Ascending aorta (tissue), 2 donors: ENCODE measurements around the gene XRCC6. TPM values are rescaled to one million over a fixed set of nuclear protein-coding genes. Genes with fewer than 3 reads are reported as not detected.

Experiments
- DNase-seq, 2 donors: peaks; one replicate each; pipeline ENCODE4 v3.0.0-alpha.2; 2019; ENCODE audit warnings: low spot score in 2 of 2
- H3K27ac ChIP-seq, 2 donors: fragments of 200-600 bp; sonication (generic); one replicate each; pipeline ENCODE4 v1.5.1; 2016 to 2017; ENCODE audit warnings: mild to moderate bottlenecking in 1 of 2
- H3K27me3 ChIP-seq: fragments of 200-600 bp; sonication (generic); one replicate; pipeline ENCODE4 v1.5.1; 2017
- H3K36me3 ChIP-seq, 2 donors: fragments of 200-600 bp; sonication (generic); one replicate each; pipeline ENCODE4 v1.5.1; 2016
- H3K4me1 ChIP-seq, 2 donors: fragments of 200-600 bp; sonication (generic); one replicate each; pipeline ENCODE4 v1.5.1; 2016 to 2017; ENCODE audit warnings: mild to moderate bottlenecking in 1 of 2
- H3K4me3 ChIP-seq, 2 donors: fragments of 200-600 bp; sonication (generic); one replicate each; pipeline ENCODE4 v1.5.1; 2016 to 2017; ENCODE audit warnings: mild to moderate bottlenecking in 1 of 2
- H3K9me3 ChIP-seq, 2 donors: fragments of 200-600 bp; sonication (generic); one replicate each; pipeline ENCODE4 v1.5.1; 2016
- intact Hi-C: fragments of 100-400 bp; cut with DNase I; formaldehyde crosslinking; loops from one replicate; pipeline ENCODE4 v1.15.1; 2023
- total RNA-seq: library from RNA; depleted of rRNA; stranded (reverse); fragments of >200 nt; gene quantifications from one replicate; pipeline ENCODE4 v1.1.0, GENCODE V29; 2016
- TF ChIP-seq, protein P1 (sequence below), 3 experiments: fragments of 200-600 bp in 2 of 3; fragments of 450-650 bp in 1 of 3; sonication (generic) in 2 of 3; IDR thresholded peaks; one replicate each; pipeline ENCODE4 v1.5.1; 2016 to 2019; ENCODE audit warnings: antibody characterized with exemption in 3 of 3, mild to moderate bottlenecking in 1 of 3, moderate library complexity in 1 of 3

The XRCC6 gene
- total RNA-seq, 1 donor from 2014 or later: 89.7 TPM

DNA sequence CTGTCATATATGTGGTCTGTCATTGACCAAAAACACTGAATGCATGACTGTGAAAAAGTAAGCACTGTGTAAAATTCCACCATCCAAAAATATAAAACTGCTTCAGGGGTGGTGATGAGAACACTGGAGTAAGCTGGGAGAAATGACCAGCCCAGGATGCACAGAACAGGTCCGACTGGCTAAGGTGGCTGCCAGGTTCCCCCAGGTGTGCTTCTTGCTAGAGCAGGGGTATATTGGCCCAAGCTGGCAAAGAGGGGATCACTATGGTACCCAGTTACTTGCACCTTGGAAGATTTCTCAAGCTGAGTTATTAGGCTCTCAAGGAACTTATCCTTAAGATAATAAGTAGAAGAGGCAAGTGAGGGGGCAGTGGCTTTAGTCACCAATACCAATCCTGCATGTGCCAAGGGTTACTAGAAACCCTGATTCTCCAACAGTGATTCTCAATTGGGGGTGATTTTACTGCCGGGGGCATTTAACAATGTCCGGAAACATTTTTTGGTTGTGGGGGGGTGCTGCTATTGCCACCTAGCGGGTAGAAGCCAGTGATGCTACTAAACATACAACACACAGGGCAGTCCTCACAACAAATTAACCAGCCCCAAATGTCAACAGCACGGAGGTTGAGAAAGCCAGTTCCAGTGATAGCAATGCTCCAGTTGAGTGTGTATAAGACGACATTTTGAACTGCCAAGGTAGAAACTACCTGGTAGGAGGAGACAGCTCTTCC, 51.9 kb downstream of the XRCC6 start:
- peaks cover 21 to 28% of the 10 kb centered on the region in 2 donors for H3K36me3 ChIP-seq
- DNase-seq: no peak

DNA sequence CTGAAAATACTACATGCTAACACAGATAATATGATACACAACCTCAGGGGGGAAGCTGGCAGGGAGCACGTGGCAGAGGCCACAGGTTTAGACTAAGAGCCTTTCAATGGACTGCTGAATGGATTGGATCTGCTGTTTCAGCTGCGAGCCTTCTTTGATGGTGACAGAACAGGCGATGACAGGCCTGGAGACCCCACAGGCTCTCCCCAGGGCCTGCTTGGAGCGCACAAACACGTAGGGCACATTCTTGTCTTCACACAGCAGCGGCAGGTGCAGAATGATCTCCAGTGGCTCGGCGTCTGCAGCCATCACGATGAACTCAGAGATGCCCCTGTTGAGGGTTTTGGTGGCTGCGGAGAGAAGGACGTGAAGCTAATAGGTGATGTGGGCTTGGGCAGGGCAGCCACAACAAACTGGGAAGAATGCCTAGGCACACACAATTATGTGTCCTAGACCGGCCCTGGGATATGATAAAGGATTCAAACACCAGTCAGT, 53.8 kb downstream of the XRCC6 start:
- H3K27me3 ChIP-seq: no peaks in the 10 kb centered on the region
- no peaks in the 10 kb centered on the region for H3K4me1 ChIP-seq
- H3K9me3 ChIP-seq: no peaks in the 10 kb centered on the region
- no peak overlapping the region for H3K27ac ChIP-seq
- peaks cover 40 to 48% of the 10 kb centered on the region in 2 donors for H3K36me3 ChIP-seq
- intact Hi-C loops: no loop called here
- no peak for DNase-seq
- H3K4me3 ChIP-seq: no peak overlapping the region
- TF ChIP-seq, protein P1, sequence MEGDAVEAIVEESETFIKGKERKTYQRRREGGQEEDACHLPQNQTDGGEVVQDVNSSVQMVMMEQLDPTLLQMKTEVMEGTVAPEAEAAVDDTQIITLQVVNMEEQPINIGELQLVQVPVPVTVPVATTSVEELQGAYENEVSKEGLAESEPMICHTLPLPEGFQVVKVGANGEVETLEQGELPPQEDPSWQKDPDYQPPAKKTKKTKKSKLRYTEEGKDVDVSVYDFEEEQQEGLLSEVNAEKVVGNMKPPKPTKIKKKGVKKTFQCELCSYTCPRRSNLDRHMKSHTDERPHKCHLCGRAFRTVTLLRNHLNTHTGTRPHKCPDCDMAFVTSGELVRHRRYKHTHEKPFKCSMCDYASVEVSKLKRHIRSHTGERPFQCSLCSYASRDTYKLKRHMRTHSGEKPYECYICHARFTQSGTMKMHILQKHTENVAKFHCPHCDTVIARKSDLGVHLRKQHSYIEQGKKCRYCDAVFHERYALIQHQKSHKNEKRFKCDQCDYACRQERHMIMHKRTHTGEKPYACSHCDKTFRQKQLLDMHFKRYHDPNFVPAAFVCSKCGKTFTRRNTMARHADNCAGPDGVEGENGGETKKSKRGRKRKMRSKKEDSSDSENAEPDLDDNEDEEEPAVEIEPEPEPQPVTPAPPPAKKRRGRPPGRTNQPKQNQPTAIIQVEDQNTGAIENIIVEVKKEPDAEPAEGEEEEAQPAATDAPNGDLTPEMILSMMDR (IDR thresholded peaks at IDR 0.05): no peak

More for the DNA sequence above, 51.9 kb downstream of the XRCC6 start:
- intact Hi-C loops: no loop called here
- H3K4me1 ChIP-seq: no peaks in the 10 kb centered on the region
- H3K9me3 ChIP-seq: no peaks in the 10 kb centered on the region
- H3K27ac ChIP-seq: no peak overlapping the region
- H3K4me3 ChIP-seq: no peak overlapping the region
- no peaks in the 10 kb centered on the region for H3K27me3 ChIP-seq
- TF ChIP-seq, protein P1 (IDR thresholded peaks at IDR 0.05): peak in 1 of 3 experiments; percentile 16

DNA sequence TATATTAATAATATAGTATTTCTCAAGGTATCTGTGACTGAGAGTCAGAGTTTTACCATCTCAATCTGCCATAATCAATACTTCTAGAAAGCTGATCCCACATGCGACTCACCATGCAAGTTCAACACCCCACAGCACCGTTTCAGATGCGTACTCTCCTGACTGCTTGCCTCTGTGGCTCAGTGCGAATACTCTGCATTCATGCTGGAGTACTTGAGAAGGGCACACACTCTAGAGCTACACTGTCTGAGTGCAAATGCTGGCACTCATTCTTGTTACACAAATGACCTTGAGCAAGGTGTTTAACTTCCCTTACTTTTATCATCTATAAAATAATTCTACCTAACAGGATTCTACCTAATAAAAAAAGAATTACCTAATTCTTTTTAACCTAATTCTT, 55.0 kb downstream of the XRCC6 start:
- H3K4me3 ChIP-seq: no peak overlapping the region
- no peaks in the 10 kb centered on the region for H3K4me1 ChIP-seq
- H3K9me3 ChIP-seq: no peaks in the 10 kb centered on the region
- DNase-seq: no peak
- H3K27me3 ChIP-seq: no peaks in the 10 kb centered on the region
- intact Hi-C loops: no loop called here
- peaks cover 43 to 55% of the 10 kb centered on the region in 2 donors for H3K36me3 ChIP-seq
- no peak overlapping the region for H3K27ac ChIP-seq
- TF ChIP-seq, protein P1 (IDR thresholded peaks at IDR 0.05): no peak

DNA sequence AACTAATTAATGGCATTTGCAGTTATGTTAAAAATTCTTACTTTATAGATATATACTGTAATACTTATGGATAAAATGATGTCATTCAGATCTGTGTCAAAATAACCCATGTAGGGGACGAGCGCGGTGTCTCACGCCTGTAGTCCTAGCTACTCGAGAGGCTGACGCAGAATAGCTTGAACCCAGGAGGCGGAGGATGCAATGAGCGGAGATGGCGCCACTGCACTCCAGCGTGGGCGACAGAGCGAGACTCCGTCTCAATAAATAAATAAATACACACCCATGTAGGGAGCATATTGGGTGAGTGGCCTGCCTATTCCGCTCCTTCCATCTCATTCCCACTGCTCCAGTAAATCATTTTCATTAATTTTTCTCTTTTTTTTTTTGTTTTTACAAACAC, 60.5 kb downstream of the XRCC6 start:
- peaks cover 25 to 30% of the 10 kb centered on the region in 2 donors for H3K36me3 ChIP-seq
- peak overlapping the region; percentile 55 to 80 for H3K4me3 ChIP-seq
- no peaks in the 10 kb centered on the region for H3K27me3 ChIP-seq
- H3K27ac ChIP-seq: peak overlapping the region in 1 of 2 donors; percentile 86
- no peak for DNase-seq
- H3K9me3 ChIP-seq: no peaks in the 10 kb centered on the region
- intact Hi-C loops: no loop called here
- TF ChIP-seq, protein P1 (IDR thresholded peaks at IDR 0.05): no peak
- no peaks in the 10 kb centered on the region for H3K4me1 ChIP-seq

DNA sequence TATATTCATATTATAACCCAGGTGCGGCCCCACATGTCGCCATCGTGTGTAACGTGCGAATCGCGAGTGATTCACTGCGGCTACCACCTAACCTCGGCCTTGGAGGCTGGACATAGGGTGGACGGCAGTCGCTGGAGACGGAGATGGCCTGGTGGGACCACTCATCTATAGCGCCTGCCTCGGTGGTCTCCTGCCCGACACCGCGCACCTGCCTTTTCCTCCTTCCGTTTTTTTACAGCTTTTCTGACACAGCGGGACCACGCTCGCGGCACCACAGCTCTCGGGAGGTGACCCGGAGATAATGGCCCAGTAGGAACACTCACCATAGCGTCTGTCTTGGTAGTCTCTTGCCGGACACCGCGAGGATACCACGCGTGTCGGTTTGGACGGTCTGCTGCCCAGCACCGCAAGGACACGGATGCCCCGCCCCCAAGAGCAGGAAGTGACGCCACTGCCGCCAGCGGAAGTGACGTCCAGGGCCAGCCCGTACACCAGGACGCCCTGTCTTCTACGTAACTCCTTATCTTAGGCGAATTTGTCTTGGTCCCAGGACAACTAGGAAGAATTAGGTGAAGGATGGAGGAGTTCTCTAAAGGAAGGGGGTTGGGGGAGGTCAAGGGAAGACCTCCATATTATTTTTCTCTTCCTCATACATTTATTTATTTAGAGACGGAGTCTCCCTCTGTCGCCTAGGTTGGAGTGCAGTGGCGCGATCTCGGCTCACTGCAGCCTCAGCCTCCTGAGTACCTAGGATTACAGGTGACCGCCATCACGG, 61.1 kb downstream of the XRCC6 start:
- Histone ChIP-seq H3K27ac (peak overlapping the region; percentile 80 to 86), H3K9me3 (no peaks in the 10 kb centered on the region), H3K27me3 (no peaks in the 10 kb centered on the region), H3K4me1 (peaks cover 0 to 3% of the 10 kb centered on the region in 2 donors), H3K4me3 (peak overlapping the region; percentile 55 to 80), H3K36me3 (peaks cover 24 to 30% of the 10 kb centered on the region in 2 donors)
- intact Hi-C loops: no loop called here
- DNase-seq: peak; percentile 43 to 92
- TF ChIP-seq, protein P1 (IDR thresholded peaks at IDR 0.05): no peak
